K562 (cell line): ENCODE measurements around the gene DGKZ. TPM values are rescaled to one million over a fixed set of nuclear protein-coding genes. Genes with fewer than 3 reads are reported as not detected.
A peak's percentile ranks its signal among the peaks of the same experiment; 100 is the strongest.

Experiments
- ATAC-seq: fragments of 200-7000 bp; cut with Tn5 transposase; 3 replicates; pipeline ENCODE4 v1.9.1; 2020; ENCODE audit warnings: moderate library complexity
- BruUV-seq: library from RNA; stranded (reverse); fragments of 400-500 nt; replicated peaks from 2 replicates; lab custom pipeline; 2021; lab: Mats Ljungman, UMichigan
- CTCF ChIA-PET: fragments of 300-600 bp; formaldehyde crosslinking; extraction: SDS; loops from one replicate; lab custom pipeline; 2021; ENCODE audit warnings: low intra/inter-chr PET ratio; lab: Yijun Ruan, JAX
- POLR2A ChIA-PET: fragments of 300-600, 350-650 bp; sonication (Branson Sonifier 250); formaldehyde crosslinking; extraction: SDS; loops from one replicate; lab custom pipeline; 2021; ENCODE audit warnings: antibody characterized with exemption, inconsistent platforms; lab: Yijun Ruan, JAX
- DNase-seq, 4 experiments: peaks; one replicate each; pipeline versions ENCODE4 v3.0.0 to v3.0.0-alpha.2; 2011 to 2018; ENCODE audit warnings: low spot score in 3 of 4, mixed read lengths in 3 of 4; ENCODE audit errors: extremely low read depth in 1 of 4
- FAIRE-seq: peaks from 2 replicates; lab custom pipeline; 2011; peaks lifted over from hg19 to GRCh38; lab: Jason Lieb, UNC
- H2AFZ ChIP-seq: 2 replicates; pipeline ENCODE4 v1.6.0; 2011; ENCODE audit warnings: low read depth, low read length, control low read depth, inconsistent platforms
- H3K27ac ChIP-seq: fragments of 200-600 bp; 3 replicates; pipeline ENCODE4 v1.8.0; 2011; ENCODE audit warnings: low read depth, mild to moderate bottlenecking, control low read depth, inconsistent platforms, low read length, moderate library complexity, mixed read lengths; ENCODE audit errors: extremely low read depth
- H3K27me3 ChIP-seq, 2 experiments: fragments of 300-600 bp in 1 of 2; 2 replicates in 1 of 2; 3 replicates in 1 of 2; pipeline versions ENCODE4 v1.6.0 to v1.8.0; 2011; ENCODE audit warnings: inconsistent platforms in 2 of 2, low read length in 2 of 2, mild to moderate bottlenecking in 1 of 2, mixed read lengths in 1 of 2, moderate library complexity in 1 of 2; ENCODE audit not compliant: control insufficient read depth in 2 of 2, insufficient read depth in 2 of 2
- H3K36me3 ChIP-seq: fragments of 300-600 bp; 3 replicates; pipeline ENCODE4 v1.8.0; 2011; ENCODE audit warnings: mild to moderate bottlenecking, low read length, inconsistent platforms; ENCODE audit not compliant: control insufficient read depth, insufficient read depth
- H3K4me1 ChIP-seq, 2 experiments: fragments of 200-600 bp in 1 of 2; replicated peaks in 1 of 2; 2 replicates in 1 of 2; 3 replicates in 1 of 2; pipeline versions ENCODE4 v1.5.1 to v1.8.0; 2011; ENCODE audit warnings: inconsistent platforms in 2 of 2, low read length in 2 of 2, mild to moderate bottlenecking in 1 of 2, mixed read lengths in 1 of 2, moderate library complexity in 1 of 2; ENCODE audit not compliant: control insufficient read depth in 2 of 2, insufficient read depth in 2 of 2
- H3K4me2 ChIP-seq: 2 replicates; pipeline ENCODE4 v1.6.1; 2011; ENCODE audit warnings: low read length, control low read depth, inconsistent platforms, mixed read lengths; ENCODE audit not compliant: insufficient read depth
- H3K4me3 ChIP-seq: fragments of 200-600 bp; sonication (generic), shearing (Covaris generic); 2 replicates; pipeline ENCODE4 v1.5.1; 2016; ENCODE audit warnings: control low read depth, inconsistent platforms
- H3K79me2 ChIP-seq: fragments of 200-600 bp; 3 replicates; pipeline ENCODE4 v1.8.0; 2011; ENCODE audit warnings: low read length, inconsistent platforms; ENCODE audit not compliant: control insufficient read depth, insufficient read depth
- H3K9ac ChIP-seq, 2 experiments: 2 replicates each; pipeline versions ENCODE4 v1.6.0 to v1.6.1; 2011; ENCODE audit warnings: low read depth in 2 of 2, low read length in 2 of 2, control low read depth in 1 of 2, inconsistent platforms in 1 of 2, mild to moderate bottlenecking in 1 of 2, mixed read lengths in 1 of 2; ENCODE audit not compliant: insufficient read depth in 1 of 2
- H3K9me1 ChIP-seq: one replicate; pipeline ENCODE4 v1.6.0; 2011; ENCODE audit warnings: inconsistent platforms, mild to moderate bottlenecking, low read length, moderate library complexity; ENCODE audit not compliant: control insufficient read depth, insufficient read depth
- H3K9me3 ChIP-seq: replicated peaks from 2 replicates; pipeline ENCODE4 v1.5.1; 2011; ENCODE audit warnings: low read depth, low read length, inconsistent platforms; ENCODE audit not compliant: control insufficient read depth, insufficient read depth
- H4K20me1 ChIP-seq: replicated peaks from 2 replicates; pipeline ENCODE4 v1.6.1; 2011; ENCODE audit warnings: low read length, inconsistent platforms, mixed read lengths; ENCODE audit not compliant: control insufficient read depth, insufficient read depth
- DMBX1 ChIP-seq: fragments of 250-450 bp; sonication (Bioruptor Pico); IDR thresholded peaks from 2 replicates; pipeline ENCODE4 v1.8.0; 2022; ENCODE audit warnings: inconsistent platforms, mild to moderate bottlenecking, moderate library complexity, borderline replicate concordance
- EZH2 ChIP-seq: IDR thresholded peaks from 2 replicates; pipeline ENCODE4 v1.6.1; 2012; ENCODE audit warnings: low read depth, mild to moderate bottlenecking, inconsistent platforms, low read length, borderline replicate concordance
- KLF6 ChIP-seq: fragments of 250-450 bp; sonication (Bioruptor Pico); IDR thresholded peaks from 2 replicates; pipeline ENCODE4 v1.4.0; 2020; ENCODE audit warnings: mild to moderate bottlenecking, moderate library complexity, borderline replicate concordance
- SUPT5H ChIP-seq: fragments of 450-650 bp; IDR thresholded peaks from 2 replicates; pipeline ENCODE4 v1.6.1; 2016
- THRAP3 ChIP-seq: fragments of 450-650 bp; IDR thresholded peaks from 2 replicates; pipeline ENCODE4 v1.6.1; 2016; ENCODE audit warnings: mild to moderate bottlenecking, inconsistent platforms, borderline replicate concordance
- ZC3H8 ChIP-seq: fragments of 450-650 bp; IDR thresholded peaks from 2 replicates; pipeline ENCODE4 v1.6.1; 2017
- ZFP91 ChIP-seq: sonication (generic); formaldehyde crosslinking; IDR thresholded peaks from 2 replicates; pipeline ENCODE4 v1.8.0; 2022; ENCODE audit warnings: mild to moderate bottlenecking, missing genetic modification reagents
- ZNF384 ChIP-seq: IDR thresholded peaks from 2 replicates; pipeline ENCODE4 v1.6.1; 2012; ENCODE audit warnings: low read depth, low read length, improper control_type of control experiment
- WGBS: fragments of 100-300 bp; shearing (Covaris generic); methylation state at CpG from one replicate; pipeline ENCODE4 v1.1.6; 2016; ENCODE audit warnings: low coverage, mixed read lengths; ENCODE audit not compliant: insufficient coverage; ENCODE audit errors: missing lambda C conversion rate; 5-methylcytosine and 5-hydroxymethylcytosine counted together
- in situ Hi-C: fragments of 300-500 bp; cut with MboI; formaldehyde crosslinking; loops from 4 replicates; pipeline ENCODE4 v1.15.0; 2018; ENCODE audit warnings: inconsistent platforms, mixed read lengths
- intact Hi-C: fragments of 100-400 bp; cut with micrococcal nuclease; formaldehyde crosslinking; loops from 2 replicates; pipeline ENCODE4 v1.14.2; 2022
- polyA plus RNA-seq, 8 experiments: library from polyadenylated mRNA; depleted of rRNA in 4 of 8; stranded (reverse) in 5 of 8; unstranded in 3 of 8; fragments of >200 nt; fragmentation: Nextera tagmentation in 2 of 8; fragmentation: Illumina TruSeq in 1 of 8; extraction: Ambion mirVana in 2 of 8; extraction: Trizol in 1 of 8; gene quantifications; 2 replicates each; pipeline versions ENCODE4 v1.2.1 to v1.2.3, GENCODE V29; 2011 to 2014; ENCODE audit warnings: inconsistent platforms in 1 of 8, missing spikeins in 1 of 8
- total RNA-seq, 7 experiments: library from RNA; depleted of rRNA in 6 of 7; stranded (reverse); fragments of >200 nt in 6 of 7; fragmentation: Illumina TruSeq in 2 of 7; extraction: Trizol in 2 of 7; gene quantifications; 2 replicates each; pipeline versions ENCODE4 v1.2.1 to v1.2.3, GENCODE V29; 2011 to 2021; ENCODE audit warnings: low replicate concordance in 1 of 7

The DGKZ gene
- total and polyA plus RNA-seq, 9 of the 15 experiments (the other 6 are each of a cell fraction or from before 2014, with no cell fraction given) = 0.51 to 100 (median 44.2) TPM

DNA sequence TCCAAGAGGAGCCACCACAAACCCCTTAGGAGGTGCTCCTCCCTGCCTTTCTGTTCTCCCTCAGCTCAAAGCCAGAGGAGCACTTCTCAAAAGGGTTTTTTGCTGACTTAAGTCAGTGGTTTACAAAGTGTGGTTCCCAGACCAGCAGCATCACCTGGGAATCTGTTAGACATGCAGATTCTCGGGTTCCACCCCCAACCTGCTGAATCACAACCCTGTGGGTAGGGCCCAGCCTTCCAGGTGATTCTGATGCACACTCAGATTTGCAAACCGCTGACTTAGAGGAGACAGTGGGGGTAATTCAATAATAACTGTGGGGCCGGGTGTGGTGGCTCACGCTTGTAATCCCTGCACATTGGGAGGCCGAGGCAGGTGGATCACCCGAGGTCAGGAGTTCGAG, 47.0 kb upstream of the DGKZ start:
- TF ChIP-seq EZH2 (no peak), ZNF384 (no peak), DMBX1 (CRISPR knock-in tag) (no peak), KLF6 (CRISPR knock-in tag) (no peak), SUPT5H (no peak), THRAP3 (no peak), ZC3H8 (no peak), ZFP91 (CRISPR knock-in tag) (no peak)
- TF ChIP-seq, all 486 proteins: peak for 0
- intact Hi-C loops = no loop called here
- WGBS = 92% methylated on average over 7 of the region's 7 CpGs
- H3K4me2 ChIP-seq = no peak overlapping the region
- no peak overlapping the region for H2AFZ ChIP-seq
- H3K9me3 ChIP-seq = no peaks in the 10 kb centered on the region
- no peaks in the 10 kb centered on the region for H3K9me1 ChIP-seq
- H3K27ac ChIP-seq = no peak overlapping the region
- H3K36me3 ChIP-seq = peaks cover 15% of the 10 kb centered on the region; the same call in 2 of the 3 replicates
- H3K4me3 ChIP-seq = no peak overlapping the region
- no peak for DNase-seq
- no TSS peak for BruUV-seq
- peaks cover 27% of the 10 kb centered on the region for H3K79me2 ChIP-seq
- no peak for ATAC-seq
- H4K20me1 ChIP-seq = no peaks in the 10 kb centered on the region
- H3K9ac ChIP-seq = peak overlapping the region in 1 of 2 experiments; percentile 29; a peak in 1 of 4 replicates
- H3K4me1 ChIP-seq = peaks cover 21 to 40% of the 10 kb centered on the region in 2 experiments
- in situ Hi-C loops = no loop called here
- H3K27me3 ChIP-seq = no peaks in the 10 kb centered on the region
- CTCF ChIA-PET = no interaction called here
- no peak for FAIRE-seq
- POLR2A ChIA-PET = interaction anchor here (1.4 kb wide), 1 partner anchor 18 kb away, joined by 3 read pairs; no protein-coding TSS in a partner anchor
